ENCODE results near the gene OMD. TPM values are rescaled to one million over a fixed set of nuclear protein-coding genes. Genes with fewer than 3 reads are reported as not detected.

Gene OMD
- total RNA-seq, 1 experiment from 2014 or later, result 0.14 TPM

DNA sequence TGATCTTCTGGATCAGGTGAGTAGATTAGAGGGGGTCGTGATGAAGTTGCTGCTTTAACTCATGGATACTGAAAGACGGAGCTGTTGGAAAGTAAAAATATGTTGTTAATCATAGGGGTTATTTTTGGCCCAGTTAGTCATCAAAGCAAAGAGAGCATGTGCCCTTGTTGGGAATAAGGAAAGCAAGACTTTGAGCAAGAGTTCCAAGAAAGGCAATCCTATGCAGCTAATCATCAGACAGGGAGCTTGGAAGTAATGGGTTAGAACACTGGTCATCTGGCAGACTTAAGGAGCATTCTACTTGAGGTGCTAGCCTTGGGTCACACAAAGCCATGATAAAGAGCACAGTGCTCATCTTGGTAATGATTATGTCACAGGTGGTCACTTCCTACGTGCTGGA, 39.7 kb upstream of the OMD start:
- Mint-ChIP-seq H3K4me3 (ENCODE audit: low read depth, unreplicated experiment) (no peak overlapping the region), H3K36me3 (ENCODE audit: insufficient read depth, unreplicated experiment) (no peaks in the 10 kb centered on the region), H3K27me3 (ENCODE audit: unreplicated experiment) (no peaks in the 10 kb centered on the region), H3K4me1 (ENCODE audit: low read depth, unreplicated experiment) (no peaks in the 10 kb centered on the region), H3K27ac (ENCODE audit: unreplicated experiment) (no peak overlapping the region), H3K9me3 (ENCODE audit: low read depth, unreplicated experiment) (no peaks in the 10 kb centered on the region)
- CTCF ChIA-PET, result interaction anchor here (0.6 kb wide), 1 partner anchor 1918 kb away, joined by 3 read pairs; no protein-coding TSS in a partner anchor
- TF ChIP-seq, protein P1, sequence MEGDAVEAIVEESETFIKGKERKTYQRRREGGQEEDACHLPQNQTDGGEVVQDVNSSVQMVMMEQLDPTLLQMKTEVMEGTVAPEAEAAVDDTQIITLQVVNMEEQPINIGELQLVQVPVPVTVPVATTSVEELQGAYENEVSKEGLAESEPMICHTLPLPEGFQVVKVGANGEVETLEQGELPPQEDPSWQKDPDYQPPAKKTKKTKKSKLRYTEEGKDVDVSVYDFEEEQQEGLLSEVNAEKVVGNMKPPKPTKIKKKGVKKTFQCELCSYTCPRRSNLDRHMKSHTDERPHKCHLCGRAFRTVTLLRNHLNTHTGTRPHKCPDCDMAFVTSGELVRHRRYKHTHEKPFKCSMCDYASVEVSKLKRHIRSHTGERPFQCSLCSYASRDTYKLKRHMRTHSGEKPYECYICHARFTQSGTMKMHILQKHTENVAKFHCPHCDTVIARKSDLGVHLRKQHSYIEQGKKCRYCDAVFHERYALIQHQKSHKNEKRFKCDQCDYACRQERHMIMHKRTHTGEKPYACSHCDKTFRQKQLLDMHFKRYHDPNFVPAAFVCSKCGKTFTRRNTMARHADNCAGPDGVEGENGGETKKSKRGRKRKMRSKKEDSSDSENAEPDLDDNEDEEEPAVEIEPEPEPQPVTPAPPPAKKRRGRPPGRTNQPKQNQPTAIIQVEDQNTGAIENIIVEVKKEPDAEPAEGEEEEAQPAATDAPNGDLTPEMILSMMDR (IDR thresholded peaks at IDR 0.05; ENCODE audit: unreplicated experiment), result no peak
- no peak for DNase-seq
- intact Hi-C loops (cut with micrococcal nuclease; ENCODE audit: unreplicated experiment), result no loop called here
- BruUV-seq (replicated peaks), result no TSS peak

- Mint-ChIP-seq H3K27me3 (ENCODE audit: unreplicated experiment) (no peaks in the 10 kb centered on the region), H3K36me3 (ENCODE audit: insufficient read depth, unreplicated experiment) (no peaks in the 10 kb centered on the region), H3K27ac (ENCODE audit: unreplicated experiment) (no peak overlapping the region), H3K4me3 (ENCODE audit: low read depth, unreplicated experiment) (no peak overlapping the region), H3K4me1 (ENCODE audit: low read depth, unreplicated experiment) (no peaks in the 10 kb centered on the region), H3K9me3 (ENCODE audit: low read depth, unreplicated experiment) (no peaks in the 10 kb centered on the region)
- DNase-seq, result no peak
- CTCF ChIA-PET, result interaction anchor here (0.6 kb wide), 1 partner anchor 1918 kb away, joined by 3 read pairs; no protein-coding TSS in a partner anchor
- TF ChIP-seq, protein P1 (IDR thresholded peaks at IDR 0.05; ENCODE audit: unreplicated experiment), result no peak
- intact Hi-C loops (cut with micrococcal nuclease; ENCODE audit: unreplicated experiment), result no loop called here
- no TSS peak for BruUV-seq (replicated peaks)
Measured at GRCh38 chr9:92463387-92463786, 39.1 kb upstream of the OMD start.

DNA sequence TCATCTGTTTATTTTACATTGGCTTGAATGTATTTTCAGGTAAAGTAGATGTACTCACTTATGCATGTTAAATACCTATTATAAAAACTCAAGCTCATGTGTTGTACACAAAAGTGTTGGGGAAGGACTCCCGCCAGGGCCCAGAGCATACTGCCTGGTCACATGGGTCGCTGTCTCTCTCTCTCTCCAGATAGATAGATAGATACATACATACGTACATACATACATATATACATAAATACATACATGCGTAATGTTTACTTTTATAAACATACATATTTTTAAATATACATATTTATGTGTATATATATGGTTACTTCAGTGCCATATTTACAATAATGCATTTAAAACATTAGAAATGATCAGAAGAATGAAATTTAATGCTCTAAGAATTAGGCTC, 33.3 kb upstream of the OMD start:
- Mint-ChIP-seq H3K4me3 (ENCODE audit: low read depth, unreplicated experiment) (no peak overlapping the region), H3K27me3 (ENCODE audit: unreplicated experiment) (no peaks in the 10 kb centered on the region), H3K27ac (ENCODE audit: unreplicated experiment) (no peak overlapping the region), H3K4me1 (ENCODE audit: low read depth, unreplicated experiment) (no peaks in the 10 kb centered on the region), H3K9me3 (ENCODE audit: low read depth, unreplicated experiment) (no peaks in the 10 kb centered on the region), H3K36me3 (ENCODE audit: insufficient read depth, unreplicated experiment) (no peaks in the 10 kb centered on the region)
- DNase-seq, result no peak
- TF ChIP-seq, protein P1 (IDR thresholded peaks at IDR 0.05; ENCODE audit: unreplicated experiment), result no peak
- CTCF ChIA-PET, result no interaction called here
- intact Hi-C loops (cut with micrococcal nuclease; ENCODE audit: unreplicated experiment), result no loop called here
- no TSS peak for BruUV-seq (replicated peaks)

- BruUV-seq (replicated peaks), result no TSS peak
- Mint-ChIP-seq H3K27me3 (ENCODE audit: unreplicated experiment) (no peaks in the 10 kb centered on the region), H3K4me1 (ENCODE audit: low read depth, unreplicated experiment) (no peaks in the 10 kb centered on the region), H3K9me3 (ENCODE audit: low read depth, unreplicated experiment) (no peaks in the 10 kb centered on the region), H3K4me3 (ENCODE audit: low read depth, unreplicated experiment) (no peak overlapping the region), H3K36me3 (ENCODE audit: insufficient read depth, unreplicated experiment) (no peaks in the 10 kb centered on the region), H3K27ac (ENCODE audit: unreplicated experiment) (no peak overlapping the region)
- TF ChIP-seq, protein P1 (IDR thresholded peaks at IDR 0.05; ENCODE audit: unreplicated experiment), result no peak
- DNase-seq, result no peak
- intact Hi-C loops (cut with micrococcal nuclease; ENCODE audit: unreplicated experiment), result no loop called here
- CTCF ChIA-PET, result no interaction called here
Measured at GRCh38 chr9:92455217-92455616, 30.9 kb upstream of the OMD start.

Measured in Calu3 (cell line).